Measurements from ENCODE around the gene PRKCI. TPM values are rescaled to one million over a fixed set of nuclear protein-coding genes. Genes with fewer than 3 reads are reported as not detected.

The PRKCI gene
- polyA plus RNA-seq, 3 donors: 5.1 to 15.4 (median 11.6) TPM

- no peaks in the 10 kb centered on the region for H3K4me1 Mint-ChIP-seq
- Histone ChIP-seq H4K20me1 (ENCODE audit: insufficient read depth, low read length) (no peaks in the 10 kb centered on the region), H3K4me2 (replicated peaks; ENCODE audit: extremely low read depth, low read length, poor library complexity, severe bottlenecking) (no peak overlapping the region), H3K4me3 (replicated peaks in 1 of 3; ENCODE audit: low read depth in 2 of 3, low read length in 3 of 3) (no peak overlapping the region), H3K27me3 (ENCODE audit: control insufficient read depth in 2 of 2, insufficient read depth in 2 of 2, low read length in 2 of 2) (no peaks in the 10 kb centered on the region), H3K79me2 (ENCODE audit: insufficient read depth, low read length) (no peaks in the 10 kb centered on the region), H3K4me1 (ENCODE audit: control insufficient read depth in 1 of 2, insufficient read depth in 2 of 2, low read length in 2 of 2) (no peaks in the 10 kb centered on the region), H2AFZ (ENCODE audit: insufficient read depth, low read depth, low read length, poor library complexity, severe bottlenecking) (no peak overlapping the region), H3K27ac (ENCODE audit: low read depth in 1 of 2, low read length in 2 of 2) (no peak overlapping the region), H3K9me3 (replicated peaks in 1 of 2; ENCODE audit: control insufficient read depth in 1 of 2, insufficient read depth in 1 of 2, low read length in 2 of 2) (no peaks in the 10 kb centered on the region), H3K9ac (ENCODE audit: insufficient read depth, low read length, poor library complexity, severe bottlenecking) (no peak overlapping the region), H3K36me3 (replicated peaks in 1 of 2; ENCODE audit: control insufficient read depth in 1 of 2, insufficient read depth in 2 of 2, low read length in 2 of 2) (no peaks in the 10 kb centered on the region)
- no CpG with 5 or more reads among the region's 3 CpGs for WGBS (ENCODE audit: insufficient coverage)
- no peak for DNase-seq
- intact Hi-C loops (cut with micrococcal nuclease): no loop called here
- H3K4me3 Mint-ChIP-seq: no peak overlapping the region
- no peaks in the 10 kb centered on the region for H3K36me3 Mint-ChIP-seq
- TF ChIP-seq, protein P1, sequence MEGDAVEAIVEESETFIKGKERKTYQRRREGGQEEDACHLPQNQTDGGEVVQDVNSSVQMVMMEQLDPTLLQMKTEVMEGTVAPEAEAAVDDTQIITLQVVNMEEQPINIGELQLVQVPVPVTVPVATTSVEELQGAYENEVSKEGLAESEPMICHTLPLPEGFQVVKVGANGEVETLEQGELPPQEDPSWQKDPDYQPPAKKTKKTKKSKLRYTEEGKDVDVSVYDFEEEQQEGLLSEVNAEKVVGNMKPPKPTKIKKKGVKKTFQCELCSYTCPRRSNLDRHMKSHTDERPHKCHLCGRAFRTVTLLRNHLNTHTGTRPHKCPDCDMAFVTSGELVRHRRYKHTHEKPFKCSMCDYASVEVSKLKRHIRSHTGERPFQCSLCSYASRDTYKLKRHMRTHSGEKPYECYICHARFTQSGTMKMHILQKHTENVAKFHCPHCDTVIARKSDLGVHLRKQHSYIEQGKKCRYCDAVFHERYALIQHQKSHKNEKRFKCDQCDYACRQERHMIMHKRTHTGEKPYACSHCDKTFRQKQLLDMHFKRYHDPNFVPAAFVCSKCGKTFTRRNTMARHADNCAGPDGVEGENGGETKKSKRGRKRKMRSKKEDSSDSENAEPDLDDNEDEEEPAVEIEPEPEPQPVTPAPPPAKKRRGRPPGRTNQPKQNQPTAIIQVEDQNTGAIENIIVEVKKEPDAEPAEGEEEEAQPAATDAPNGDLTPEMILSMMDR (IDR thresholded peaks at IDR 0.05): no peak
- H3K9me3 Mint-ChIP-seq: peaks cover 0 to 3% (median 0%) of the 10 kb centered on the region in 7 donors
- peaks cover 0 to 8% (median 2%) of the 10 kb centered on the region in 3 donors for H3K27me3 Mint-ChIP-seq (ENCODE audit: low read depth in 3 of 3)
- no peak overlapping the region for H3K27ac Mint-ChIP-seq
Observed at GRCh38 chr3:170196833-170197232, 25.4 kb upstream of the PRKCI start.

DNA sequence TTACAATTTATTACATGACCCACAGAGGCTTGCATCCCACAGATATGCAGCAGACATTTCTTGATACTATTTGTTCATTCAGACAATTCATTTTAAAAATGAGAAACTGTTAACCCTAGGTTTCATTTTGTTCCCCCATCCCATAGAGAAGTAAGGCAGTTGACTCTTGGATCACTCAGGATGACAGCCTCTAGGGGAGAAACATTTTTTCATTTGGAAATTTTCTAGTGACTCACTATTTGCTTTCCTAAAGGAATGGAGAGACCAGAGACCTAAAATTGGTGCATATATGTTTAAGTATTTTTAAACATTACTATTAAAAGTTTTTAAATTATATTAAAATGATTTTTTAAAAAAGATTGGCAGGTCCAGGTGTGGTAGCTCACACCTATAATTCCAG is 21.2 kb upstream of the PRKCI start:
- no peaks in the 10 kb centered on the region for H3K27me3 ChIP-seq (ENCODE audit: control insufficient read depth in 2 of 2, insufficient read depth in 2 of 2, low read length in 2 of 2)
- H4K20me1 ChIP-seq (ENCODE audit: insufficient read depth, low read length): no peaks in the 10 kb centered on the region
- TF ChIP-seq, protein P1 (IDR thresholded peaks at IDR 0.05): no peak
- Mint-ChIP-seq H3K27me3 (ENCODE audit: low read depth in 3 of 3) (peaks cover 2 to 6% (median 5%) of the 10 kb centered on the region in 3 donors), H3K9me3 (no peaks in the 10 kb centered on the region), H3K4me3 (no peak overlapping the region), H3K27ac (no peak overlapping the region), H3K4me1 (no peaks in the 10 kb centered on the region), H3K36me3 (no peaks in the 10 kb centered on the region)
- intact Hi-C loops (cut with micrococcal nuclease): loop anchor here in 1 of 2 donors (10.0 kb wide), 1 partner anchor 844 kb away; no protein-coding TSS in a partner anchor
- H3K9ac ChIP-seq (ENCODE audit: insufficient read depth, low read length, poor library complexity, severe bottlenecking): no peak overlapping the region
- H3K79me2 ChIP-seq (ENCODE audit: insufficient read depth, low read length): no peaks in the 10 kb centered on the region
- no peak overlapping the region for H3K4me2 ChIP-seq (replicated peaks; ENCODE audit: extremely low read depth, low read length, poor library complexity, severe bottlenecking)
- H3K4me1 ChIP-seq (ENCODE audit: control insufficient read depth in 1 of 2, insufficient read depth in 2 of 2, low read length in 2 of 2): no peaks in the 10 kb centered on the region
- no peak overlapping the region for H3K4me3 ChIP-seq (replicated peaks in 1 of 3; ENCODE audit: low read depth in 2 of 3, low read length in 3 of 3)
- no peak overlapping the region for H3K27ac ChIP-seq (ENCODE audit: low read depth in 1 of 2, low read length in 2 of 2)
- H3K36me3 ChIP-seq (replicated peaks in 1 of 2; ENCODE audit: control insufficient read depth in 1 of 2, insufficient read depth in 2 of 2, low read length in 2 of 2): no peaks in the 10 kb centered on the region
- H2AFZ ChIP-seq (ENCODE audit: insufficient read depth, low read depth, low read length, poor library complexity, severe bottlenecking): no peak overlapping the region
- no peak for DNase-seq
- no peaks in the 10 kb centered on the region for H3K9me3 ChIP-seq (replicated peaks in 1 of 2; ENCODE audit: control insufficient read depth in 1 of 2, insufficient read depth in 1 of 2, low read length in 2 of 2)
